Measurements from ENCODE around the gene CCL28.
A peak's percentile ranks its signal among the peaks of the same experiment; 100 is the strongest.

Gene CCL28

GRCh38 chr5:43422143-43422542, 10.0 kb upstream of the CCL28 start:
- Histone ChIP-seq H3K27ac (no peak overlapping the region), H3K27me3 (replicated peaks) (no peaks in the 10 kb centered on the region), H3K4me3 (ENCODE audit: low read depth, low read length) (no peak overlapping the region), H3K36me3 (replicated peaks) (no peaks in the 10 kb centered on the region)
- no peak for TF ChIP-seq CTCF (IDR thresholded peaks at IDR 0.05; ENCODE audit: low read depth, low read length, missing control alignments)
- DNase-seq = peak; percentile 14
- in situ Hi-C loops (cut with HindIII; ENCODE audit: low pct_ligation_motif_present, low sequenced_read_pairs) = no loop called here

GRCh38 chr5:43421450-43422133, 9.4 kb upstream of the CCL28 start:
- H3K4me3 ChIP-seq (ENCODE audit: low read depth, low read length) = no peak overlapping the region
- no peaks in the 10 kb centered on the region for H3K27me3 ChIP-seq (replicated peaks)
- H3K36me3 ChIP-seq (replicated peaks) = no peaks in the 10 kb centered on the region
- no peak for TF ChIP-seq CTCF (IDR thresholded peaks at IDR 0.05; ENCODE audit: low read depth, low read length, missing control alignments)
- H3K27ac ChIP-seq = no peak overlapping the region
- no peak for DNase-seq
- in situ Hi-C loops (cut with HindIII; ENCODE audit: low pct_ligation_motif_present, low sequenced_read_pairs) = no loop called here

DNA sequence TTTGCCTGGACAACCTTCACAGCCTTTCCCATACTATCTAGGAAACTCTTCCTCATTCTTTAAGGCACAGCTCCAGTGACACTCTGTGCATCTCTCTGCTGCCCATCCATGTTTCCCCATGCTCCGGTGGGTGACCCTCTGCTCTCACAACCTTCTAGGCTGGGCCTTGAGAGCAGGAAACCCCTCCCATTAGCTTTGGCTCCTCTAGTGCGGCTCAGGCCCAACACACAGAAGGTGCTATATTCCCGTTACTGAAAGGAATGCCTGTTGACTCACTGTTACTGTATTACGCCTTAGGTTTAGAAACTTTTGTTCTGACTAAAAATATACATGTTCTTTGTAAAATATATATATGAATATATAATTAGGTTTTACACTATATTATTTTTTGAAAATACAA, 8.1 kb upstream of the CCL28 start:
- no peak overlapping the region for H3K4me3 ChIP-seq (ENCODE audit: low read depth, low read length)
- H3K36me3 ChIP-seq (replicated peaks) = no peaks in the 10 kb centered on the region
- no peaks in the 10 kb centered on the region for H3K27me3 ChIP-seq (replicated peaks)
- DNase-seq = no peak
- in situ Hi-C loops (cut with HindIII; ENCODE audit: low pct_ligation_motif_present, low sequenced_read_pairs) = no loop called here
- TF ChIP-seq CTCF (IDR thresholded peaks at IDR 0.05; ENCODE audit: low read depth, low read length, missing control alignments) = no peak
- H3K27ac ChIP-seq = no peak overlapping the region

- Histone ChIP-seq H3K4me3 (ENCODE audit: low read depth, low read length) (no peak overlapping the region), H3K27ac (no peak overlapping the region), H3K36me3 (replicated peaks) (no peaks in the 10 kb centered on the region), H3K27me3 (replicated peaks) (no peaks in the 10 kb centered on the region)
- no peak for TF ChIP-seq CTCF (IDR thresholded peaks at IDR 0.05; ENCODE audit: low read depth, low read length, missing control alignments)
- in situ Hi-C loops (cut with HindIII; ENCODE audit: low pct_ligation_motif_present, low sequenced_read_pairs) = no loop called here
- no peak for DNase-seq
Measured at GRCh38 chr5:43418561-43418960, 6.4 kb upstream of the CCL28 start.

DNA sequence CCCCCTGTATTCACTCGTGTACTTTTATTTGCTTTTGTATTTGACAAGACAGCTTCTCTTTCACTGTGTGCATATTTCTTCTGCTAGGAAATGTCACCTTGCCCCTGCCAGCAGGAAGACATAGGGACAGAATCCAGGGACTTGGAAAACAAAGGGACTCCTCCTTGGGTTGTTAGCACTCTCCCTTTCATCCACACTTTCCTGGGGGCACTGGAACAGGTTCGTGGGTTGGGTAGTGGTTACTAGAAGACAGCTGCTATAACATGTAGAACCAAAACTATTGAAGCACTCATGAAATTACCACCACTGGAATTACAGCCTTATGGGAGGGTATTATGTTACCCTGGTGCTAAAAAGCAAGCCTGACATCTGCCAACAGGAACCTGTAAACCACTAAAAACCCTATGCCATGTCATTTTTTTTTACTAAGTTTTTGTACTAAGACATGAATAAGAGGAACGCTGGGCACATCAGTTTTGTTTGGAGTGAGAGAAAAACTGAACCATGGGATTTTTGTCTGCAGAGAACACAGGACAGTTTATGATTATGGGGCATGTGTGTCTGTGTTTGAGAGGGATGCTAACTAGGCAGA, 4.7 kb upstream of the CCL28 start:
- no peaks in the 10 kb centered on the region for H3K27me3 ChIP-seq (replicated peaks)
- no peak overlapping the region for H3K27ac ChIP-seq
- H3K4me3 ChIP-seq (ENCODE audit: low read depth, low read length) = no peak overlapping the region
- no peaks in the 10 kb centered on the region for H3K36me3 ChIP-seq (replicated peaks)
- in situ Hi-C loops (cut with HindIII; ENCODE audit: low pct_ligation_motif_present, low sequenced_read_pairs) = no loop called here
- no peak for TF ChIP-seq CTCF (IDR thresholded peaks at IDR 0.05; ENCODE audit: low read depth, low read length, missing control alignments)
- no peak for DNase-seq
